HT1080 (cell line): ENCODE results near the gene PRKAA2. TPM values are rescaled to one million over a fixed set of nuclear protein-coding genes. Genes with fewer than 3 reads are reported as not detected.

Source experiments
- DNase-seq: peaks from one replicate; pipeline ENCODE4 v3.0.0-alpha.2; 2015; ENCODE audit warnings: low read depth
- small RNA-seq: library from RNA; depleted of rRNA; stranded (forward); fragments of <200 nt; gene quantifications from one replicate; pipeline ENCODE3, GENCODE V24; 2014
- total RNA-seq: library from RNA; depleted of rRNA; stranded (reverse); fragments of >200 nt; shearing (Covaris generic); gene quantifications from 2 replicates; pipeline ENCODE4 v1.2.3, GENCODE V29; 2014; rRNA removed

PRKAA2 gene
- total RNA-seq, 1 experiment from 2014 or later, result 2.4 TPM

DNA sequence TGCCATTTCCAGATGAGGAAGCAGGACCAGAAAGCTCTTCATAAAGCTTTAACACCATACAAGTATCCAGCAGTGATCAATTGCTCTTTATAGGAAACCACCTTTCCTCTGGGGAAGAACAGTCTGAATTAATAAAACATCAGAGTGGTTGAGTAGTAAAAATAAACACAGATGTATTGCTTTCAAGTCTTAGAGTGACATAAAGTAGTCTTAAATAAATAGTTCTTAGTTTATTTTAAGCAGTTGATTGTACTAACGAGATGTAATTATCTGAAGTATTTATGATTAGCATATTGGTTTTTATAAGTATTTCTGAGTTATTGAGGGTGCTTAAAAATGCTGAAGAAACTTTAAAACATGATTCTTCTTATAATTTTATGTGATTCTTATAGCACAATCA, 67.0 kb downstream of the PRKAA2 start:
- no peak for DNase-seq

DNA sequence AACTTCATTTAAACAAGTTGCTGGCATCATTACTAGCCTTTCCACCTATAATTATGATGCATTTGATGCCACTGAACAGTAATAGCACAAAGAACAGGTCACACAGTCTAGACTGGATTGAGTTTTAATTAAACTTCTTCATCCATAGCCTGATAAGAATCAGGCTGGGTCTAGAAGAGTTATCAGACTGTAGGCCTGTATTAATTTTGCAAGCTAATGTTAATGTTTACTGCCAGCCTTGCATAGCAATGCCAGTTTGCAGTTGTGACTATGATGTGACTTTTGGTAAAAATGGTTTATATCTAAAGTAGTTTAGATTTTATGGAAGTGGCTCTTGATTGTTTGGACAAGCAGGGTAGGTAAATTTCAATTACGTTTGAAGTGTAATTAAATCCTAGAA, 68.0 kb downstream of the PRKAA2 start:
- no peak for DNase-seq

DNA sequence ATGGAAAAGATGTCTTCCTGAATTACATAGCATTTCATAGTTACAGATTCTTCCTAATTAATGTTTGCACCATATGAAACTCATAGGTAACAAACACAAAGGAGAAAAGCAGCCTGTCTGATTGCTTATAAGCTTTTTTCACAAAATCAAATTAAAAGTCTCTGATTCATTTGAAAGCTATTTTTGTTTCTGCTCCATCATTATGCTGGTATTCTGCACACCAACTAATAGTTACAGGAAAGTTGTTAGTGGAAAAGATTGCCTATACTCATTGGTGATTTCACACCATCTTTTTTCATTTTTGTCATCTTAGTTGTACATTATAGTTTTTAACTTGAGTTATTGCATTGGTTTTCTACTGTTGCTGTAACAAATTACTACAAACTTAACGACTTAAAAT, 70.0 kb downstream of the PRKAA2 start:
- peak; percentile 14 for DNase-seq

DNA sequence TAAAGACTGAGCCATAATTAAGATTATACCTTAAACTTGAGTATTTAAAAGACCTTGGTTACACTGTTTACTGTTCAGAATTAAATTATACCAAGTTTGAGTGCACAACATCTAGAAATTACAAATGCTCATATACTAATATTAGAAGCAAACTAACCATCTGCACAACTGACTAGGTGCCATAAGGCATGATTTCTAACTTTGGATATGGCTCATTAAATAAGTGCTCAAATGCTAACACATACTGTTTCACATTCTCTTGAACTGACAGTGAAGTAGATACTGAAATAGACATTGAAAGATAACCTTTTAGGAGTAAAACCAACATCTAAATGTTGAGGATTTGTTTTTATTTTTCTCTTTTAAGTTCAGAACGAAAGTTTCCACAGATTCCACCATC, 74.1 kb downstream of the PRKAA2 start:
- DNase-seq, result no peak

DNA sequence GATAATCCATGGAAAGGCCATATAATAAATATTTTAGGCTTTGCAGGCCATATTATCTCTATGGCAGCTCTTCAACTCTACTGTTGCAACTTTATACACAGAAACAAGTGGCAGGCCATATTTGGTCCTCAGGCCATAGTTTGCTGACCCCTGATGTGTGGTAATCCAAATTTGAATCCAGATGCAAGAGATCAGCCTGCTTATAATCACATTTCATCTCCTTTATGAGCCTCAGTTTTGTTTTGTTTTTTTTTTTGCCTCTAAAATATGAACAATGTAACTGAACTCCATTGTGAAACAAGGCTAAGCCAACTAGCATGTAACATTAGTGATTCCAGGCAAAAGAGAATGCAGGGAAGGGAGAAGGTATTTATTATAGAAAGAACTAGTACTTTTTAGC, 81.6 kb downstream of the PRKAA2 start:
- no peak for DNase-seq

DNA sequence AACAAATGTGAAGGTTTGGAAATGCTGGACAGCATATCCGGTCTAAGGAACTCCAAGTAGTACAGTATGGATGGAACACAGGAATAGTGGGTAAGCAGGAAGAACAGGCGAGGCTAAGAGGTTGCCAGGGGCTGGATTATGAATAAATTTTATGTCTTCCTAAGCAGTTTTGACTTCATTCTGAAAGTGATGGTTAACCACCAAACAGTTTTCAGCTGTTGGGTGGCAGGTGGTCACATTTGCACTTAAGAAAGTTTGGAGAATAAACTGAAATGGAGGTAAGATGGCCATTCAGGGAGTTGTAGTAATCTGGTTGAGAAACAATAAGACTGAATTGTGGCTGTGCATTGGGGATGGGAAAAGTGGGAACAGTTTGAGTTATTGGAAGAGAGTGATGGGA, 83.8 kb downstream of the PRKAA2 start:
- no peak for DNase-seq

DNA sequence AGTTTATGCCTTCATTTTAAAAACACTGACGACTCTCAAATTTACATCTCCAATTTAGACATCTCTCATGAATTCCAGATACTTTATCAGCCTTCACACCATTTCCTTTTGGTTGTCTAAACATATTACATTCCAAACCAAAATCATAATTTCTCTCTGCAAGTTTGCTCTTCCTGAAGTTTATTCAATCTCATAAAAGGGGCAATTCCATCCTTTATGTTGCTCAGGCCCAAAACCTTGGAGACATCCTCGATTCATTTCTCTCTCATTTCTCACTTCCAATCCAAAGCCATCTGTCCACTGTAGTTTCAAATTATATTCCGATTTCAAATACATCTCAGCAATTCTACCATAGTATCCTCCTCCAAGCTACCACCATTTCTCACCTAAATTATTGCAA, 100.1 kb downstream of the PRKAA2 start:
- DNase-seq, result no peak

DNA sequence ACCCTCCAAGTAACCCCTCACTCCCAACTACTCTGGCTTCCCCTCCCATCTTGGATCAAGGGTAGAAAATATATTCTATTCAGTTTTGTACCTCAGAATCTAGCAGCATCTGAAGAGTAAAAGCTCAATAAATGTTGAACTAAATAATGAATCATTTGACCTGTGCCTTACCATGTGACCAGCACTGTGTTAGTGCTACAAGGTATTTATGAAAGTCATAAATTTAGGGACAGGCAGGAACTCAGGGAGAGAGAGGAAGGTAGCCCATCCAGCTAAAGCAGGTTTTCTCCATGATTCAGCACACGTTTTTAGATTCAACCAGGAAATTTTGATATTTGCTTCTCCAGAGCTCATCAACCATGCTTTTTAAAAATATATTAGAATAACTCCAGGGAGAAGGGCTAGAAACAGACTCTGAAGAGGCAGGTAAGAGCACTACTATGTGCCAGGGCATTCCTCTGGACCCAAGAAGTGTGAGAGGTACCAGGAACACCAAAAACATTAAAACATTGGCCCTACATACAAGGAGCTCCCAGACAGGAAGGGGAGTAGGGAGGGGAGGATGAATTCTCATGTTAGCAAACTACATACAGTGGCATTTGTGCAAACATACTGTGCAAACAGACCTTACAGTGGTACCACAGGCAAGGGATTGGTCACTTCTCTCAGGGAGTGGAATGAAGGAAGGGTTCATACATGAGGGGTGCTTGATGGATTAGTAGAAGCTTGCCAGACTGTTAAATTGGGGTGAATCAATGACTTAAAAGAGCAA, 109.8 kb downstream of the PRKAA2 start:
- DNase-seq, result no peak

DNA sequence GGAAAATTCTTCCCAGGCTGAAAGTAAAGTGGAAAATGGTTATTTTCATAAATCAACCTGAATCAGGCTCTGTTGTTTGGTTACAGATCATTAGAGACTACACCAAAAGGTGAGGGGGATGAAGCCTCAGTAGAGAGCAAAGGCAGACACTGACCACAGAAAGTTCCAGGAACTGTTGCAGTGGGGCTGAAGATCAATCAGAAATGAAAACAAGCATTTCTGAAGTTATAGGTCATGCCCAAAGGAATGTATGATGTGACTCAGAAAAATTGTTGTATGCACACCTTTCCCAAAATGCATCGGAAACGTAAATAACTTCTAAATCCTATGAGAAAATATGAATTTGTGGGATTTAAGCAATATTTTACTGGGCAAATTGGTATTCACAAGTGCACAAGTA, 110.8 kb downstream of the PRKAA2 start:
- DNase-seq, result no peak

DNA sequence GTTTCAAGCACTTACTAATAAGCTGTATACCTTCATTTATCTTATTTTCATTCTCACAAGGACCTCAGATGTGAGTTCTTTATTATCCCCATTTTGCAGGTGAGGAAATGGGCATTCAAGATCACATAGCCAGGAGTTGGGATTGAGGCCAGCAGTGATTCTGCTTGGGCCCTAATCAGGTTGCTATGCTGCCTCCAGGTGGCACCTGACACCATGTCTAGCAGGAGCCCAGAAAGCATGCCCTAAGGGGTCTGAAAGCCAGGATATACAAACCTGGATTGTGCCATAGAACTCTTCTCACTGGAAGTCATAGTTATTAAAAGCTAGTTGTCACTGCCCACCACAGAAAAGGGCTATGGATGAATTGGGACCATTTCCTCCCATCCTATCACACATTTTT, 113.0 kb downstream of the PRKAA2 start:
- DNase-seq, result no peak

DNA sequence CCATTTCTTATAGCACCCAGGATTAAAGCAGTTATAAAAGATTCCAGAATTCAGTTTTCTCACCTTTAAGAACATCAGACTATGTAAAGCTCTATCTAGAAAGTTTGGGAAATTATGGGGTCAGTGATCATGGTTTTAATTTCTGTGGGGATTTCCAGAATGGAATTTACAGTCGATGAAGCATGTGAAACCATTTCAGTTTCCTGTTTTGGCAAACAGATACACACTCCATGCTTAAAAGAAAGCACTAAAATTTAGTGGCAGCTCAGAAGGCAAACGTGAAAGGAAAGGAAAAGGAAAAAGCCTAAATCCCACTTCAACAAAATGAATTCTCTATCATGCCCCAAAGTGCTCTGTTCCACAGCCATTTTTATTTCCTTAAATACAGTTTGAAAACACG, 113.7 kb downstream of the PRKAA2 start:
- no peak for DNase-seq

Small RNA genes within 50 kb of the gene (small RNA-seq; reads per million reads assigned to genes)
- not detected for gene AC099789.1

Other genes with a start within 250 kb of the PRKAA2 start
- gene PLPP3, start 65.8 kb upstream of the PRKAA2 start, total RNA-seq, result 7.5 and 10.4 TPM in 2 replicates
- gene FYB2, start 174.1 kb downstream of the PRKAA2 start, total RNA-seq, result not detected in 2 replicates
- gene C8A, start 209.5 kb downstream of the PRKAA2 start, total RNA-seq, result not detected in 2 replicates